PFSK-1 (cell line): ENCODE data around the gene FTL.

Experiments
- POLR2AphosphoS5 ChIP-seq: IDR thresholded peaks from 2 replicates; pipeline ENCODE4 v1.6.1; 2012; ENCODE audit warnings: low read depth, mild to moderate bottlenecking, control low read depth, low read length, moderate library complexity
- REST ChIP-seq, 2 experiments: IDR thresholded peaks; 2 replicates each; pipeline versions ENCODE4 v1.6.1 to v1.8.0; 2011 to 2012; ENCODE audit warnings: low read depth in 2 of 2, low read length in 2 of 2, control low read depth in 1 of 2, inconsistent platforms in 1 of 2, mild to moderate bottlenecking in 1 of 2, moderate library complexity in 1 of 2; ENCODE audit not compliant: insufficient read depth in 1 of 2
- SIN3A ChIP-seq: IDR thresholded peaks from 2 replicates; pipeline ENCODE4 v1.6.1; 2012; ENCODE audit warnings: mild to moderate bottlenecking, low read length, moderate library complexity, borderline replicate concordance; ENCODE audit not compliant: insufficient read depth
- TAF1 ChIP-seq: IDR thresholded peaks from 2 replicates; pipeline ENCODE4 v1.6.1; 2012; ENCODE audit warnings: low read length, control low read depth, borderline replicate concordance; ENCODE audit not compliant: insufficient read depth

GRCh38 chr19:48918801-48919247 is 46.3 kb upstream of the FTL start:
- TF ChIP-seq REST (IDR thresholded peaks at IDR 0.05; ENCODE audit: insufficient read depth in 1 of 2, low read depth in 2 of 2, low read length in 2 of 2) (no peak), POLR2AphosphoS5 (no peak), TAF1 (no peak), SIN3A (no peak)
